Sciatic nerve (tissue), 2 donors: Measurements from ENCODE around the gene TPRKB. TPM values are rescaled to one million over a fixed set of nuclear protein-coding genes. Genes with fewer than 3 reads are reported as not detected.
"Not testable (repeated sequence)": the region's sequence is repeated elsewhere in the genome, so short reads cannot be mapped to it uniquely, and the experiment has no call there.

Experiments
- ATAC-seq: fragments of 200-7000 bp; cut with Tn5 transposase; one replicate; pipeline ENCODE4 v1.9.1; 2020; ENCODE audit warnings: mild to moderate bottlenecking, moderate library complexity
- DNase-seq: peaks from one replicate; pipeline ENCODE4 v3.0.0-alpha.2; 2020; ENCODE audit warnings: low spot score
- intact Hi-C: fragments of 100-400 bp; cut with DNase I; formaldehyde crosslinking; loops from one replicate; pipeline ENCODE4 v1.14.2; 2022
- total RNA-seq: library from RNA; stranded (reverse); fragmentation: NEBNext Ultra II Directional; extraction: Animal tissue kit (Norgen Biotek cat#: 25700); gene quantifications from one replicate; pipeline ENCODE4 v1.2.1, GENCODE V29; 2021
- donor health status: DM: no; HTN: no; CAD: no.
- donor health status: DM: no; HTN: no; CAD: no.

The TPRKB gene
- total RNA-seq, 1 donor from 2014 or later = 16.1 TPM

- intact Hi-C loops = no loop called here
- DNase-seq = no peak
- ATAC-seq = no peak
Observed at GRCh38 chr2:73746015-73746876, 9.1 kb upstream of the TPRKB start.

GRCh38 chr2:73740767-73741166 lies 3.6 kb upstream of the TPRKB start:
- intact Hi-C loops = no loop called here
- no peak for DNase-seq
- no peak for ATAC-seq

DNA sequence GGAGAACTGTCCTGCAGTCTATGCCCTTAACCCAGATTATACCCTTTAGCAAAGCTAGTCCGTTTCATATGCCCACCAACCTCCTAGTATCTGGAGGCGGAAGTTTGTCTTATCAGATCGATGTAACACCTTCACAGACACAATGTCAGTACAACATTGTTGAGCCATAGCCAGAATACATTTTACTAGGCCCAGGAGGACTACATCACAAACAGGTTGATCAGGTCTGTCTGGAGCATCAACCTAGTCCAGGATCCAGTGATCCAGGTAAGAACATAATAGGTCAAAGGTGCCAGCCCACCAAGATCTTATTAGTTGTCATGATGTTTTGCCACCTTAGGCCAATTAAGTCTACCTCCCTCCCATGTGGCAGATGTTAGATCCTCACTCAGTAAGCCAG lies 2.0 kb upstream of the TPRKB start:
- intact Hi-C loops = no loop called here
- ATAC-seq (no peak), DNase-seq (no peak)

- intact Hi-C loops = no loop called here
Observed at GRCh38 chr2:73736378-73736777, 767 bp downstream of the TPRKB start.

DNA sequence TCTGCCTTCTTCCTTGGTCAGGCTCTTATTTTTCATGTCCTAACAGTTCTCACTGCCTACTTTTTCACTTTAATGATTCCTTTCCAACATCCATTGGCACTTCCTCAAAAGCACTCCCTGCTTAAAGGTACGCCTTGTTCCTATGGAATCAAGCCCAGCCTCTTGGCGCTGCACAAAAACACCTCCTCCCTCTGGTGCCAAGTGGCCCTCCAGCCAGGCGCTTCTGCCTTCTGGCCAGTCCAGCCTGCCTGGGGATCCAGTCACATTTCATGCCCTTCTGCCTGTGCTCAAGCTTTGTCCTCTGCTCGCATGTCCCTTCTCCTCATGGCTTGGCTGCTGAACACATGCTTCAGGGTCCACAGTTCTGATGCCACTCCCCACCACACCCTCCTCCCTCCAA lies 6.3 kb downstream of the TPRKB start:
- no peak for ATAC-seq
- intact Hi-C loops = no loop called here
- no peak for DNase-seq

More at GRCh38 chr2:73736378-73736777, 767 bp downstream of the TPRKB start:
- no peak for DNase-seq
- ATAC-seq = no peak

DNA sequence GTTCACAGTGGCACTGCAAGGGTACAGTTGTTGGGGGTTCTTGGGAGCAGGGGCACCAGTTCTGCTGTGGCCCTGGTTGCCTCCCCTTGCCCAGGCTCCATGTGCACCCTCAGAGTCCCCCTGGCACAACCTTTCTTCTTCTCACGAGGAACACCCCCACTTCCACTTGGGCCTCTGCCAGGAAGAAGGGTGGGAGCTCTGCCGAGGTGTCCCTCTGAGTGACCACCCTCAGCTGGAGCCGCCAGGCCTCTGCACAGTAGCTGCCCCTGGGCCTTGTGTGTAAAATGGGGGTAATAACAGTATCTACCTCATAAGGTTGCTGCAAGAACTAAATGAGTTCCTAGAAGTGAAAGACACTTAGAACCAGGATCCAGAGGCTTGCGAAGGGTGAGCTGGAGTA lies 8.4 kb downstream of the TPRKB start:
- DNase-seq = no peak
- intact Hi-C loops = no loop called here
- ATAC-seq = no peak

DNA sequence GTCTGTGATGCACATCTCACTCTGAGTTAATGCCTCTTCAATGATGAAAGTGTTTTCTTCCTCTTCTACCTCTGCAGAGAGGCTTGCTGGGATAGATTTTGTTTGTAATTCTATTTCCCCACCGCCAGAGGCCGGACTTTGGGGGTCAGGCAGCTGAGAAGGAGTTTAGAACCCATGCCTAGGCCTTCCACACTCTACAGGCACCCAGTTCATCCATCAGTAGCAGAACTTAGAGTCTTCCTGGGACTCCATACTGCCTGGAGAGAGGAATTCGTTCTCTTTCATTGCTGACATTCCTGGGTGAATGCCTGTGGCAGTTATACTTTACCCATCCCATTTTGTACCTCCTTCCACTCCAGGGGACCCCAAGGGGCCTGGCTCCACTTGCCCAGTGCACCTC lies 9.1 kb downstream of the TPRKB start:
- DNase-seq (no peak), ATAC-seq (no peak)
- intact Hi-C loops = no loop called here

DNA sequence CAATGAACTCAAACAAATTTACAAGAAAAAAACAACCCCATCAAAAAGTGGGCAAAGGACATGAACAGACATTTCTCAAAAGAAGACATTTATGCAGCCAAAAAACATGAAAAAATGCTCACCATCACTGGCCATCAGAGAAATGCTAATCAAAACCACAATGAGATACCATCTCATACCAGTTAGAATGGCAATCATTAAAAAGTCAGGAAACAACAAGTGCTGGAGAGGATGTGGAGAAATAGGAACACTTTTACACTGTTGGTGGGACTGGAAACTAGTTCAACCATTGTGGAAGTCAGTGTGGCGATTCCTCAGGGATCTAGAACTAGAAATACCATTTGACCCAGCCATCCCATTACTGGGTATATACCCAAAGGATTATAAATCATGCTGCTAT lies 10.5 kb downstream of the TPRKB start:
- DNase-seq, ATAC-seq, intact Hi-C loops: not testable (repeated sequence)

- DNase-seq (no peak), ATAC-seq (no peak)
- intact Hi-C loops = no loop called here
Observed at GRCh38 chr2:73718851-73719621, 18.1 kb downstream of the TPRKB start.

GRCh38 chr2:73718421-73718820 lies 18.7 kb downstream of the TPRKB start:
- DNase-seq = no peak
- intact Hi-C loops = no loop called here
- no peak for ATAC-seq

- ATAC-seq, DNase-seq, intact Hi-C loops: not testable (repeated sequence)
Observed at GRCh38 chr2:73717695-73718094, 19.4 kb downstream of the TPRKB start.

- intact Hi-C loops = no loop called here
- DNase-seq (no peak), ATAC-seq (no peak)
Observed at GRCh38 chr2:73717251-73717606, 19.9 kb downstream of the TPRKB start.

- ATAC-seq (peak; percentile 74), DNase-seq (no peak)
- intact Hi-C loops = no loop called here
Observed at GRCh38 chr2:73716543-73717250, 20.4 kb downstream of the TPRKB start.

GRCh38 chr2:73714091-73714490 lies 23.1 kb downstream of the TPRKB start:
- intact Hi-C loops = no loop called here
- DNase-seq = no peak
- no peak for ATAC-seq

DNA sequence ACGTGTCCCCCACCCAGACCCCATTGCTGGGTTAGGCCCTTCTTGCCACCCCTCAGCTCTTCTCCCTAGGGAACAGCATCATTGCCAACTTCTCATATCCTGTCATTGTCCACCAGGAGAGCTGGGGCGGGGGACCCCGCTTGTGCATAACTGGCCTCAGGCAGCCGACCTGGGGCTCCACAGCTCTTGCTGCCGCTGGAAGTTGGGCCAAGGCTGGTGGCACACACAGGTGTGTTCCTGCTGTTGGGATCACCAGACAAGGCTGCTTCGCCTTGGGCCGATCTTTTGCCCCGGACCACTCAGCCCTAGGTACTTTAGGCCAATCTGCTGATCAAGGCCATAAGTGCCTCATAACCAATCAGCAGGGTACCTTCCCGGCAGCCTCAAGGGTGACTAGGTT lies 28.6 kb downstream of the TPRKB start:
- ATAC-seq (no peak), DNase-seq (no peak)
- intact Hi-C loops = no loop called here

GRCh38 chr2:73707636-73708035 lies 29.5 kb downstream of the TPRKB start:
- DNase-seq (no peak), ATAC-seq (no peak)
- intact Hi-C loops = no loop called here

DNA sequence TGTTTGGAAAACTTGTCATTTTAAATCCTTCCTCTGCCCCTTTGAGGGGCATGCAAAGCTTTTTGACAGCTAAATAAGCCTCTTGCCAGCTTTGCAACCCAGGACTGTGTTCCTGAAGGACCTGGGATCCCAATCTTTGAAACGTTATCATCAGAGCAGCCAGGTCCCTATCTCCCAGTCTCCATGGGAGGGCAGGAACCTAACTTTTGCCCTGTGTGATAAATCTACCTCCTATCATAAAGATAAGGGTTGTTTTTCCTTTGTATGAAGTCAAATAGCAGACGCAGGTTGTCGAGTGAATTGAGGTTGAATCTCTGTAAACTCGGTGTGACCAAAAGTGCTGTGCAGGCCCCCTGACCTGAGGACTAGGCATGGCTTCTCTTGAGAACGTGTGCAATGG lies 30.1 kb downstream of the TPRKB start:
- ATAC-seq (no peak), DNase-seq (no peak)
- intact Hi-C loops = no loop called here

- DNase-seq = no peak
- no peak for ATAC-seq
- intact Hi-C loops = no loop called here
Observed at GRCh38 chr2:73705091-73705490, 32.1 kb downstream of the TPRKB start.

- ATAC-seq (no peak), DNase-seq (no peak)
- intact Hi-C loops = no loop called here
Observed at GRCh38 chr2:73704285-73704684, 32.9 kb downstream of the TPRKB start.

DNA sequence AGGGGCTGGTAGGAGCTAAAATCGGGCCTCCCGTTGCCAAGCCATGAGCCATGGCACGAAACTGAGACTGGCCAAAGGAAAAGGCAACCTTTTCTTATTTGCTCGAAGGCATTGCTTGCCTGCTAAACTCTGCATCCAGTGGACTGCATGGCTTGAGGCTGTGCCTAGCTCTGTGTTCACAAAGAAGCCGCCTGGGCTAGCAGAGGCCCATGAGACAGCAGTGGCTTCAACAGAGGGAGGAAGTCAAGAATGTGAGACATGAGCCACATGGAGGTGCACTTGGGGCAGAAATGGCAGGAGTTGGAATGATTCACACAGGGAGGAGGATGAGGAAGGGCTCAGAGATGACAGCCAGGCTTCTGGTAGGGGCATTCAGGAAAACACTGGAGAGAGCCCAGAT lies 33.5 kb downstream of the TPRKB start:
- no peak for ATAC-seq
- intact Hi-C loops = no loop called here
- no peak for DNase-seq
